GM19372 (cell line): ENCODE results near the gene SIRT4.
"Not testable (repeated sequence)": the region's sequence is repeated elsewhere in the genome, so short reads cannot be mapped to it uniquely, and the experiment has no call there.

ENCODE experiments used
- ATAC-seq: cut with Tn5 transposase; IDR thresholded peaks from one replicate; pipeline ENCODE4 v1.9.1; 2021; ENCODE audit warnings: mild to moderate bottlenecking, low read depth, moderate library complexity; ENCODE audit not compliant: unreplicated experiment

SIRT4 gene

GRCh38 chr12:120332523-120332922 is 30.4 kb downstream of the SIRT4 start:
- no peak for ATAC-seq

- ATAC-seq: not testable (repeated sequence)
These were observed 33.3 kb downstream of the SIRT4 start for GRCh38 chr12:120335447-120335846.

GRCh38 chr12:120336392-120336791 is 34.3 kb downstream of the SIRT4 start:
- not testable (repeated sequence) for ATAC-seq

GRCh38 chr12:120337730-120338129 is 35.6 kb downstream of the SIRT4 start:
- ATAC-seq: no peak

- ATAC-seq: no peak
These were observed 37.1 kb downstream of the SIRT4 start for GRCh38 chr12:120339256-120339655.

- ATAC-seq: no peak
These were observed 40.3 kb downstream of the SIRT4 start for GRCh38 chr12:120342175-120343038.

GRCh38 chr12:120343039-120343537 is 41.0 kb downstream of the SIRT4 start:
- no peak for ATAC-seq

- no peak for ATAC-seq
These were observed 41.6 kb downstream of the SIRT4 start for GRCh38 chr12:120343692-120344091.

- no peak for ATAC-seq
These were observed 43.9 kb downstream of the SIRT4 start for GRCh38 chr12:120346031-120346430.

GRCh38 chr12:120346681-120347080 is 44.6 kb downstream of the SIRT4 start:
- ATAC-seq: no peak

GRCh38 chr12:120347766-120348165 is 45.6 kb downstream of the SIRT4 start:
- ATAC-seq: no peak

- ATAC-seq: no peak
These were observed 48.6 kb downstream of the SIRT4 start for GRCh38 chr12:120350576-120351350.

GRCh38 chr12:120352117-120352516 is 50.0 kb downstream of the SIRT4 start:
- ATAC-seq: no peak

- no peak for ATAC-seq
These were observed 51.0 kb downstream of the SIRT4 start for GRCh38 chr12:120353136-120353535.

GRCh38 chr12:120353556-120354317 is 51.6 kb downstream of the SIRT4 start:
- no peak for ATAC-seq

GRCh38 chr12:120356567-120357030 is 54.5 kb downstream of the SIRT4 start:
- ATAC-seq: no peak

GRCh38 chr12:120357104-120357503 is 55.0 kb downstream of the SIRT4 start:
- no peak for ATAC-seq

GRCh38 chr12:120358412-120359100 is 56.4 kb downstream of the SIRT4 start:
- no peak for ATAC-seq

- ATAC-seq: no peak
These were observed 57.0 kb downstream of the SIRT4 start for GRCh38 chr12:120359128-120359527.
